Measurements from ENCODE around the gene SYNE1.

The SYNE1 gene

GRCh38 chr6:152634773-152635172, 2.4 kb downstream of the SYNE1 start:
- no peaks in the 10 kb centered on the region for H3K79me2 ChIP-seq (ENCODE audit: insufficient read depth, low read length)
- H3K27me3 ChIP-seq (ENCODE audit: low read length): no peaks in the 10 kb centered on the region
- peak overlapping the region; percentile 57 for H2AFZ ChIP-seq (ENCODE audit: low read depth, low read length, severe bottlenecking)
- no peaks in the 10 kb centered on the region for H3K9me3 ChIP-seq (ENCODE audit: insufficient read depth, low read length)
- TF ChIP-seq, protein P1, sequence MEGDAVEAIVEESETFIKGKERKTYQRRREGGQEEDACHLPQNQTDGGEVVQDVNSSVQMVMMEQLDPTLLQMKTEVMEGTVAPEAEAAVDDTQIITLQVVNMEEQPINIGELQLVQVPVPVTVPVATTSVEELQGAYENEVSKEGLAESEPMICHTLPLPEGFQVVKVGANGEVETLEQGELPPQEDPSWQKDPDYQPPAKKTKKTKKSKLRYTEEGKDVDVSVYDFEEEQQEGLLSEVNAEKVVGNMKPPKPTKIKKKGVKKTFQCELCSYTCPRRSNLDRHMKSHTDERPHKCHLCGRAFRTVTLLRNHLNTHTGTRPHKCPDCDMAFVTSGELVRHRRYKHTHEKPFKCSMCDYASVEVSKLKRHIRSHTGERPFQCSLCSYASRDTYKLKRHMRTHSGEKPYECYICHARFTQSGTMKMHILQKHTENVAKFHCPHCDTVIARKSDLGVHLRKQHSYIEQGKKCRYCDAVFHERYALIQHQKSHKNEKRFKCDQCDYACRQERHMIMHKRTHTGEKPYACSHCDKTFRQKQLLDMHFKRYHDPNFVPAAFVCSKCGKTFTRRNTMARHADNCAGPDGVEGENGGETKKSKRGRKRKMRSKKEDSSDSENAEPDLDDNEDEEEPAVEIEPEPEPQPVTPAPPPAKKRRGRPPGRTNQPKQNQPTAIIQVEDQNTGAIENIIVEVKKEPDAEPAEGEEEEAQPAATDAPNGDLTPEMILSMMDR (IDR thresholded peaks at IDR 0.05; ENCODE audit: insufficient read depth, low read length, poor library complexity, severe bottlenecking): no peak
- TF ChIP-seq EZH2phosphoT487 (conservative IDR thresholded peaks at IDR 0.05; ENCODE audit: low read length): no peak
- peaks cover 14% of the 10 kb centered on the region for H3F3A ChIP-seq (ENCODE audit: insufficient read depth)
- H3K4me2 ChIP-seq (ENCODE audit: low read depth, low read length, poor library complexity, severe bottlenecking): peak overlapping the region; percentile 61
- no peak overlapping the region for H3K4me3 ChIP-seq (ENCODE audit: insufficient read depth, low read length, poor library complexity, severe bottlenecking)
- H3K9me2 ChIP-seq (replicated peaks; ENCODE audit: insufficient read depth, low read length): no peaks in the 10 kb centered on the region
- H3K27ac ChIP-seq (ENCODE audit: low read depth, low read length): 0 out of 2 replicates have a peak overlapping the region, but pooled peaks have one; percentile 26
- H3K36me3 ChIP-seq (ENCODE audit: low read length): no peaks in the 10 kb centered on the region
- no peaks in the 10 kb centered on the region for H4K20me1 ChIP-seq (ENCODE audit: low read depth, low read length)
- no peak overlapping the region for H3K9ac ChIP-seq (ENCODE audit: low read length)

GRCh38 chr6:152632121-152632782, 4.9 kb downstream of the SYNE1 start:
- peaks cover 14% of the 10 kb centered on the region for H3F3A ChIP-seq (ENCODE audit: insufficient read depth)
- H3K4me2 ChIP-seq (ENCODE audit: low read depth, low read length, poor library complexity, severe bottlenecking): no peak overlapping the region
- TF ChIP-seq EZH2phosphoT487 (conservative IDR thresholded peaks at IDR 0.05; ENCODE audit: low read length): no peak
- TF ChIP-seq, protein P1 (IDR thresholded peaks at IDR 0.05; ENCODE audit: insufficient read depth, low read length, poor library complexity, severe bottlenecking): no peak

DNA sequence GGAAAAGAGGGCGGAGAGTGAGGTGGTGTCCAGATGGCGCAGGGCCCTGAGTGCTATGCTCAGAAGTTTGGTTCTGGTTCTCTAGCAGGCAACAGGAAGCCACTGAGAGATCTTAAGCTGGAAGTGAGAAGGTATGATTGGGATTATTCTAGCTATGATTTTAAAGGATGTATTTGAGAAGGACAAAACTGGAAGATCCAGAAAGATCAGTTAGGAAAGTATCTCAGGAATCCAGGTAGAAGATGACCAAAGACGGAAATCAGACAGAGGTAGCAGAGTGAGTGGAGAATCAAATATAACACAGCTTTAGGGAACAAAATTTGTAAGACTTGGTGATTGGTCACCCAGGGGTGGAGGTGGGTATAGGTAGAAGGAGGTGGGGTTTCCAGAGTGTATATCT, 5.8 kb downstream of the SYNE1 start:
- Histone ChIP-seq H3K9ac (ENCODE audit: low read length) (no peak overlapping the region), H3K9me3 (ENCODE audit: insufficient read depth, low read length) (no peaks in the 10 kb centered on the region), H3K79me2 (ENCODE audit: insufficient read depth, low read length) (no peaks in the 10 kb centered on the region), H3F3A (ENCODE audit: insufficient read depth) (peaks cover 14% of the 10 kb centered on the region), H2AFZ (ENCODE audit: low read depth, low read length, severe bottlenecking) (no peak overlapping the region), H3K9me2 (replicated peaks; ENCODE audit: insufficient read depth, low read length) (no peaks in the 10 kb centered on the region), H3K4me2 (ENCODE audit: low read depth, low read length, poor library complexity, severe bottlenecking) (no peak overlapping the region), H3K27ac (ENCODE audit: low read depth, low read length) (no peak overlapping the region), H4K20me1 (ENCODE audit: low read depth, low read length) (no peaks in the 10 kb centered on the region), H3K36me3 (ENCODE audit: low read length) (no peaks in the 10 kb centered on the region), H3K27me3 (ENCODE audit: low read length) (no peaks in the 10 kb centered on the region), H3K4me3 (ENCODE audit: insufficient read depth, low read length, poor library complexity, severe bottlenecking) (no peak overlapping the region)
- TF ChIP-seq, protein P1 (IDR thresholded peaks at IDR 0.05; ENCODE audit: insufficient read depth, low read length, poor library complexity, severe bottlenecking): no peak
- TF ChIP-seq EZH2phosphoT487 (conservative IDR thresholded peaks at IDR 0.05; ENCODE audit: low read length): no peak

More at GRCh38 chr6:152632121-152632782, 4.9 kb downstream of the SYNE1 start:
- H3K9me2 ChIP-seq (replicated peaks; ENCODE audit: insufficient read depth, low read length): no peaks in the 10 kb centered on the region
- no peak overlapping the region for H3K9ac ChIP-seq (ENCODE audit: low read length)
- no peak overlapping the region for H3K27ac ChIP-seq (ENCODE audit: low read depth, low read length)
- no peak overlapping the region for H3K4me3 ChIP-seq (ENCODE audit: insufficient read depth, low read length, poor library complexity, severe bottlenecking)
- no peaks in the 10 kb centered on the region for H3K27me3 ChIP-seq (ENCODE audit: low read length)
- no peaks in the 10 kb centered on the region for H4K20me1 ChIP-seq (ENCODE audit: low read depth, low read length)
- no peaks in the 10 kb centered on the region for H3K9me3 ChIP-seq (ENCODE audit: insufficient read depth, low read length)
- no peaks in the 10 kb centered on the region for H3K79me2 ChIP-seq (ENCODE audit: insufficient read depth, low read length)
- no peak overlapping the region for H2AFZ ChIP-seq (ENCODE audit: low read depth, low read length, severe bottlenecking)
- no peaks in the 10 kb centered on the region for H3K36me3 ChIP-seq (ENCODE audit: low read length)

All from SU-DHL-6 (cell line).